ENCODE data around the gene MROH7. TPM values are rescaled to one million over a fixed set of nuclear protein-coding genes. Genes with fewer than 3 reads are reported as not detected.
A peak's percentile ranks its signal among the peaks of the same experiment; 100 is the strongest.

MROH7 gene
- total and polyA plus RNA-seq, 9 of the 15 experiments (the other 6 are each of a cell fraction or from before 2014, with no cell fraction given) = not detected

GRCh38 chr1:54745274-54745673 lies 103.7 kb downstream of the MROH7 start:
- peaks cover 6 to 23% of the 10 kb centered on the region in 2 experiments; a peak in 4 of 5 replicates for H3K27me3 ChIP-seq (ENCODE audit: control insufficient read depth in 2 of 2, insufficient read depth in 2 of 2, low read length in 2 of 2)
- no peaks in the 10 kb centered on the region for H3K4me1 ChIP-seq (replicated peaks in 1 of 2; ENCODE audit: control insufficient read depth in 2 of 2, insufficient read depth in 2 of 2, low read length in 2 of 2)
- peaks cover 7% of the 10 kb centered on the region; the same call in 1 of the 2 replicates for H4K20me1 ChIP-seq (replicated peaks; ENCODE audit: control insufficient read depth, insufficient read depth, low read length)
- 41% methylated on average over 6 of the region's 6 CpGs for WGBS (ENCODE audit: insufficient coverage, low coverage, missing lambda C conversion rate)
- ChIA-PET CTCF (ENCODE audit: low intra/inter-chr PET ratio) (no interaction called here), POLR2A (interaction anchor here (1.1 to 2.6 kb wide), 3 partner anchors 17 to 29 kb away, joined by 3 to 10 read pairs (median 6); partner anchors contain the start of genes PARS2 and TTC4)
- H2AFZ ChIP-seq (ENCODE audit: low read depth, low read length) = no peak overlapping the region
- no peaks in the 10 kb centered on the region for H3K9me3 ChIP-seq (replicated peaks; ENCODE audit: control insufficient read depth, insufficient read depth, low read depth, low read length)
- peaks cover 34% of the 10 kb centered on the region; the same call in 2 of the 3 replicates for H3K36me3 ChIP-seq (ENCODE audit: control insufficient read depth, insufficient read depth, low read length)
- H3K79me2 ChIP-seq (ENCODE audit: control insufficient read depth, insufficient read depth, low read length) = no peaks in the 10 kb centered on the region
- H3K9ac ChIP-seq (ENCODE audit: insufficient read depth in 1 of 2, low read depth in 2 of 2, low read length in 2 of 2) = peak overlapping the region in 1 of 2 experiments; percentile 14; a peak in 1 of 4 replicates
- ATAC-seq (no peak), DNase-seq (ENCODE audit: extremely low read depth in 1 of 4, low spot score in 3 of 4) (no peak), FAIRE-seq (no peak)
- no peaks in the 10 kb centered on the region for H3K9me1 ChIP-seq (ENCODE audit: control insufficient read depth, insufficient read depth, low read length)
- no peak overlapping the region for H3K4me2 ChIP-seq (ENCODE audit: insufficient read depth, low read length)
- intact Hi-C loops (cut with micrococcal nuclease) = no loop called here
- no peak overlapping the region for H3K27ac ChIP-seq (ENCODE audit: extremely low read depth, low read depth, low read length)
- BruUV-seq (replicated peaks) = no TSS peak
- no peak overlapping the region for H3K4me3 ChIP-seq
- in situ Hi-C loops (cut with MboI) = no loop called here
- no peak for TF ChIP-seq MYBL2 (IDR thresholded peaks at IDR 0.05; ENCODE audit: low read depth)
- TF ChIP-seq MYBL2 (CRISPR knock-in tag; IDR thresholded peaks at IDR 0.05; ENCODE audit: borderline replicate concordance) = no peak
- no peak for TF ChIP-seq E2F3 (CRISPR knock-in tag; IDR thresholded peaks at IDR 0.05)
- TF ChIP-seq ZBED1 (IDR thresholded peaks at IDR 0.05) = no peak
- no peak for TF ChIP-seq ETV1 (tag; conservative IDR thresholded peaks at IDR 0.05; ENCODE audit: low read depth)
- TF ChIP-seq HIVEP1 (CRISPR knock-in tag; IDR thresholded peaks at IDR 0.05) = no peak
- TF ChIP-seq, protein P1, sequence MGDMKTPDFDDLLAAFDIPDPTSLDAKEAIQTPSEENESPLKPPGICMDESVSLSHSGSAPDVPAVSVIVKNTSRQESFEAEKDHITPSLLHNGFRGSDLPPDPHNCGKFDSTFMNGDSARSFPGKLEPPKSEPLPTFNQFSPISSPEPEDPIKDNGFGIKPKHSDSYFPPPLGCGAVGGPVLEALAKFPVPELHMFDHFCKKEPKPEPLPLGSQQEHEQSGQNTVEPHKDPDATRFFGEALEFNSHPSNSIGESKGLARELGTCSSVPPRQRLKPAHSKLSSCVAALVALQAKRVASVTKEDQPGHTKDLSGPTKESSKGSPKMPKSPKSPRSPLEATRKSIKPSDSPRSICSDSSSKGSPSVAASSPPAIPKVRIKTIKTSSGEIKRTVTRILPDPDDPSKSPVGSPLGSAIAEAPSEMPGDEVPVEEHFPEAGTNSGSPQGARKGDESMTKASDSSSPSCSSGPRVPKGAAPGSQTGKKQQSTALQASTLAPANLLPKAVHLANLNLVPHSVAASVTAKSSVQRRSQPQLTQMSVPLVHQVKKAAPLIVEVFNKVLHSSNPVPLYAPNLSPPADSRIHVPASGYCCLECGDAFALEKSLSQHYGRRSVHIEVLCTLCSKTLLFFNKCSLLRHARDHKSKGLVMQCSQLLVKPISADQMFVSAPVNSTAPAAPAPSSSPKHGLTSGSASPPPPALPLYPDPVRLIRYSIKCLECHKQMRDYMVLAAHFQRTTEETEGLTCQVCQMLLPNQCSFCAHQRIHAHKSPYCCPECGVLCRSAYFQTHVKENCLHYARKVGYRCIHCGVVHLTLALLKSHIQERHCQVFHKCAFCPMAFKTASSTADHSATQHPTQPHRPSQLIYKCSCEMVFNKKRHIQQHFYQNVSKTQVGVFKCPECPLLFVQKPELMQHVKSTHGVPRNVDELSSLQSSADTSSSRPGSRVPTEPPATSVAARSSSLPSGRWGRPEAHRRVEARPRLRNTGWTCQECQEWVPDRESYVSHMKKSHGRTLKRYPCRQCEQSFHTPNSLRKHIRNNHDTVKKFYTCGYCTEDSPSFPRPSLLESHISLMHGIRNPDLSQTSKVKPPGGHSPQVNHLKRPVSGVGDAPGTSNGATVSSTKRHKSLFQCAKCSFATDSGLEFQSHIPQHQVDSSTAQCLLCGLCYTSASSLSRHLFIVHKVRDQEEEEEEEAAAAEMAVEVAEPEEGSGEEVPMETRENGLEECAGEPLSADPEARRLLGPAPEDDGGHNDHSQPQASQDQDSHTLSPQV (IDR thresholded peaks at IDR 0.05) = no peak
- TF ChIP-seq ATF1 (CRISPR knock-in tag; IDR thresholded peaks at IDR 0.05) = no peak
- no peak for TF ChIP-seq ATF1 (tag; IDR thresholded peaks at IDR 0.05)
- no peak for TF ChIP-seq PRPF4 (IDR thresholded peaks at IDR 0.05; ENCODE audit: insufficient read depth, low read depth, low read length, poor library complexity, severe bottlenecking)
- no peak for TF ChIP-seq TCF7L2 (IDR thresholded peaks at IDR 0.05; ENCODE audit: low read depth, low read length)
- TF ChIP-seq, protein P2, sequence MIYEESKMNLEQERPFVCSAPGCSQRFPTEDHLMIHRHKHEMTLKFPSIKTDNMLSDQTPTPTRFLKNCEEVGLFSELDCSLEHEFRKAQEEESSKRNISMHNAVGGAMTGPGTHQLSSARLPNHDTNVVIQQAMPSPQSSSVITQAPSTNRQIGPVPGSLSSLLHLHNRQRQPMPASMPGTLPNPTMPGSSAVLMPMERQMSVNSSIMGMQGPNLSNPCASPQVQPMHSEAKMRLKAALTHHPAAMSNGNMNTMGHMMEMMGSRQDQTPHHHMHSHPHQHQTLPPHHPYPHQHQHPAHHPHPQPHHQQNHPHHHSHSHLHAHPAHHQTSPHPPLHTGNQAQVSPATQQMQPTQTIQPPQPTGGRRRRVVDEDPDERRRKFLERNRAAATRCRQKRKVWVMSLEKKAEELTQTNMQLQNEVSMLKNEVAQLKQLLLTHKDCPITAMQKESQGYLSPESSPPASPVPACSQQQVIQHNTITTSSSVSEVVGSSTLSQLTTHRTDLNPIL (CRISPR knock-in tag; IDR thresholded peaks at IDR 0.05) = no peak
- no peak for TF ChIP-seq MAFG (tag; conservative IDR thresholded peaks at IDR 0.05)
- TF ChIP-seq SUPT5H (IDR thresholded peaks at IDR 0.05) = no peak
- TF ChIP-seq ZNF175 (CRISPR knock-in tag; IDR thresholded peaks at IDR 0.05; ENCODE audit: low read depth) = no peak
- TF ChIP-seq FOXJ2 (tag; IDR thresholded peaks at IDR 0.05) = no peak
- no peak for TF ChIP-seq RUNX1 (IDR thresholded peaks at IDR 0.05; ENCODE audit: low read depth)
- TF ChIP-seq, protein P3, sequence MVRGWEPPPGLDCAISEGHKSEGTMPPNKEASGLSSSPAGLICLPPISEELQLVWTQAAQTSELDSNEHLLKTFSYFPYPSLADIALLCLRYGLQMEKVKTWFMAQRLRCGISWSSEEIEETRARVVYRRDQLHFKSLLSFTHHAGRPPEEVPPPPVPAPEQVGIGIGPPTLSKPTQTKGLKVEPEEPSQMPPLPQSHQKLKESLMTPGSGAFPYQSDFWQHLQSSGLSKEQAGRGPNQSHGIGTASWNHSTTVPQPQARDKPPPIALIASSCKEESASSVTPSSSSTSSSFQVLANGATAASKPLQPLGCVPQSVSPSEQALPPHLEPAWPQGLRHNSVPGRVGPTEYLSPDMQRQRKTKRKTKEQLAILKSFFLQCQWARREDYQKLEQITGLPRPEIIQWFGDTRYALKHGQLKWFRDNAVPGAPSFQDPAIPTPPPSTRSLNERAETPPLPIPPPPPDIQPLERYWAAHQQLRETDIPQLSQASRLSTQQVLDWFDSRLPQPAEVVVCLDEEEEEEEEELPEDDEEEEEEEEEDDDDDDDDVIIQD (CRISPR knock-in tag; IDR thresholded peaks at IDR 0.05) = no peak
- no peak for TF ChIP-seq SOX6 (IDR thresholded peaks at IDR 0.05)
